ENCODE measurements around the gene DEFB132. TPM values are rescaled to one million over a fixed set of nuclear protein-coding genes. Genes with fewer than 3 reads are reported as not detected.

The DEFB132 gene
- total and polyA plus RNA-seq, 2 of the 13 experiments (the other 11 are each of a cell fraction or from before 2014, with no cell fraction given) = not detected

DNA sequence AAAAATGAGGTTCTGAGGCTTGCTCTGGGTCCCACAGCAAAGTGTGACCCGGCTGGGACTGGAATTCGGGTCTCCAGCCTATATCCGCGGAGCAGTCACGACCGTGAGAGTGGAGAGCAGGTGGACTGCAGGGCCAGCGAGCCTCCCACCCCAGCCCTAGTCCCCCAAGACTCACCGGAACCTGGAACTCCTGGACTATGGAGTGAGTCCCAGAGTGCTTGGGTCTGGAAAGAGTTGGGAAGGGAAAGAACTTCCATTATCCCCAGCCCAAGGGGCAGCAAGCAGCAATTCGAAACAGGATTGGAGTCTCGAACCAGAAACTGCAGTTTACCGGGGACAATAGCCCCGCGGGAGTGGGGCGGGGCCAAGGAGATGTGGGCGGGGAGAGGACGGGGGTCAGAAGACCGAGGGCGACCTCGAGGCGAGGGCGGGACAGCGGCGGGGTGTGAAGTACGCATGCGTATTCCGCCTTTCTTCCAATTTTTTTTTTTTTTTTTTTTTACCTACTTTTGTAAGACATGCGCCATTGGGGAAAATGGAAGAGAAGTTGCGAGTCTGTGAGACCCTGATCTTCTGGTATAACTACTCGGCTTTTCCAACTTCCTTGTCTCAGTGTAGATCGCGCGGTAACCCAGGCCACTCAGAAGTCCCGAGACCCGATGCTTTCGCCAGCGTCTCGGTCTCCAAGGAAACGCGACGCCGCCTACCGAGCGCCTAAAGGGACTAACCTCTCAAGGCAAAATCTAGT is 32.7 kb downstream of the DEFB132 start, which contains the start of gene C20orf96 (continued):
- TF ChIP-seq, protein P1, sequence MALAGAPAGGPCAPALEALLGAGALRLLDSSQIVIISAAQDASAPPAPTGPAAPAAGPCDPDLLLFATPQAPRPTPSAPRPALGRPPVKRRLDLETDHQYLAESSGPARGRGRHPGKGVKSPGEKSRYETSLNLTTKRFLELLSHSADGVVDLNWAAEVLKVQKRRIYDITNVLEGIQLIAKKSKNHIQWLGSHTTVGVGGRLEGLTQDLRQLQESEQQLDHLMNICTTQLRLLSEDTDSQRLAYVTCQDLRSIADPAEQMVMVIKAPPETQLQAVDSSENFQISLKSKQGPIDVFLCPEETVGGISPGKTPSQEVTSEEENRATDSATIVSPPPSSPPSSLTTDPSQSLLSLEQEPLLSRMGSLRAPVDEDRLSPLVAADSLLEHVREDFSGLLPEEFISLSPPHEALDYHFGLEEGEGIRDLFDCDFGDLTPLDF (CRISPR knock-in tag; IDR thresholded peaks at IDR 0.05) = 0 out of 2 replicates have a peak, but pooled peaks have one; percentile 37
- TF ChIP-seq ZNF841 (CRISPR knock-in tag; IDR thresholded peaks at IDR 0.05; ENCODE audit: borderline replicate concordance) (no peak), TBX2 (CRISPR knock-in tag; IDR thresholded peaks at IDR 0.05; ENCODE audit: borderline replicate concordance) (no peak; the same call in 1 of the 2 replicates), MED8 (CRISPR knock-in tag; IDR thresholded peaks at IDR 0.05; ENCODE audit: insufficient replicate concordance) (peak; percentile 44), RBFOX2 (IDR thresholded peaks at IDR 0.05; ENCODE audit: low read depth, low read length) (no peak), ZNF224 (CRISPR knock-in tag; IDR thresholded peaks at IDR 0.05) (peak; percentile 59; the same call in 1 of the 2 replicates)
- TF ChIP-seq, protein P2, sequence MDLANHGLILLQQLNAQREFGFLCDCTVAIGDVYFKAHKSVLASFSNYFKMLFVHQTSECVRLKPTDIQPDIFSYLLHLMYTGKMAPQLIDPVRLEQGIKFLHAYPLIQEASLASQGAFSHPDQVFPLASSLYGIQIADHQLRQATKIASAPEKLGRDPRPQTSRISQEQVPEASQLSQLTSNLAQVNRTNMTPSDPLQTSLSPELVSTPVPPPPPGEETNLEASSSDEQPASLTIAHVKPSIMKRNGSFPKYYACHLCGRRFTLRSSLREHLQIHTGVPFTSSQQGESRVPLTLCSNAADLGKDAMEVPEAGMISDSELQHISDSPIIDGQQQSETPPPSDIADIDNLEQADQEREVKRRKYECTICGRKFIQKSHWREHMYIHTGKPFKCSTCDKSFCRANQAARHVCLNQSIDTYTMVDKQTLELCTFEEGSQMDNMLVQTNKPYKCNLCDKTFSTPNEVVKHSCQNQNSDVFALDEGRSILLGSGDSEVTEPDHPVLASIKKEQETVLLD (CRISPR knock-in tag; IDR thresholded peaks at IDR 0.05; ENCODE audit: low read depth) = no peak
- TF ChIP-seq, protein P3, sequence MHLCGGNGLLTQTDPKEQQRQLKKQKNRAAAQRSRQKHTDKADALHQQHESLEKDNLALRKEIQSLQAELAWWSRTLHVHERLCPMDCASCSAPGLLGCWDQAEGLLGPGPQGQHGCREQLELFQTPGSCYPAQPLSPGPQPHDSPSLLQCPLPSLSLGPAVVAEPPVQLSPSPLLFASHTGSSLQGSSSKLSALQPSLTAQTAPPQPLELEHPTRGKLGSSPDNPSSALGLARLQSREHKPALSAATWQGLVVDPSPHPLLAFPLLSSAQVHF (CRISPR knock-in tag; IDR thresholded peaks at IDR 0.05) = 0 out of 2 replicates have a peak, but pooled peaks have one; percentile 39
- TF ChIP-seq, protein P4, sequence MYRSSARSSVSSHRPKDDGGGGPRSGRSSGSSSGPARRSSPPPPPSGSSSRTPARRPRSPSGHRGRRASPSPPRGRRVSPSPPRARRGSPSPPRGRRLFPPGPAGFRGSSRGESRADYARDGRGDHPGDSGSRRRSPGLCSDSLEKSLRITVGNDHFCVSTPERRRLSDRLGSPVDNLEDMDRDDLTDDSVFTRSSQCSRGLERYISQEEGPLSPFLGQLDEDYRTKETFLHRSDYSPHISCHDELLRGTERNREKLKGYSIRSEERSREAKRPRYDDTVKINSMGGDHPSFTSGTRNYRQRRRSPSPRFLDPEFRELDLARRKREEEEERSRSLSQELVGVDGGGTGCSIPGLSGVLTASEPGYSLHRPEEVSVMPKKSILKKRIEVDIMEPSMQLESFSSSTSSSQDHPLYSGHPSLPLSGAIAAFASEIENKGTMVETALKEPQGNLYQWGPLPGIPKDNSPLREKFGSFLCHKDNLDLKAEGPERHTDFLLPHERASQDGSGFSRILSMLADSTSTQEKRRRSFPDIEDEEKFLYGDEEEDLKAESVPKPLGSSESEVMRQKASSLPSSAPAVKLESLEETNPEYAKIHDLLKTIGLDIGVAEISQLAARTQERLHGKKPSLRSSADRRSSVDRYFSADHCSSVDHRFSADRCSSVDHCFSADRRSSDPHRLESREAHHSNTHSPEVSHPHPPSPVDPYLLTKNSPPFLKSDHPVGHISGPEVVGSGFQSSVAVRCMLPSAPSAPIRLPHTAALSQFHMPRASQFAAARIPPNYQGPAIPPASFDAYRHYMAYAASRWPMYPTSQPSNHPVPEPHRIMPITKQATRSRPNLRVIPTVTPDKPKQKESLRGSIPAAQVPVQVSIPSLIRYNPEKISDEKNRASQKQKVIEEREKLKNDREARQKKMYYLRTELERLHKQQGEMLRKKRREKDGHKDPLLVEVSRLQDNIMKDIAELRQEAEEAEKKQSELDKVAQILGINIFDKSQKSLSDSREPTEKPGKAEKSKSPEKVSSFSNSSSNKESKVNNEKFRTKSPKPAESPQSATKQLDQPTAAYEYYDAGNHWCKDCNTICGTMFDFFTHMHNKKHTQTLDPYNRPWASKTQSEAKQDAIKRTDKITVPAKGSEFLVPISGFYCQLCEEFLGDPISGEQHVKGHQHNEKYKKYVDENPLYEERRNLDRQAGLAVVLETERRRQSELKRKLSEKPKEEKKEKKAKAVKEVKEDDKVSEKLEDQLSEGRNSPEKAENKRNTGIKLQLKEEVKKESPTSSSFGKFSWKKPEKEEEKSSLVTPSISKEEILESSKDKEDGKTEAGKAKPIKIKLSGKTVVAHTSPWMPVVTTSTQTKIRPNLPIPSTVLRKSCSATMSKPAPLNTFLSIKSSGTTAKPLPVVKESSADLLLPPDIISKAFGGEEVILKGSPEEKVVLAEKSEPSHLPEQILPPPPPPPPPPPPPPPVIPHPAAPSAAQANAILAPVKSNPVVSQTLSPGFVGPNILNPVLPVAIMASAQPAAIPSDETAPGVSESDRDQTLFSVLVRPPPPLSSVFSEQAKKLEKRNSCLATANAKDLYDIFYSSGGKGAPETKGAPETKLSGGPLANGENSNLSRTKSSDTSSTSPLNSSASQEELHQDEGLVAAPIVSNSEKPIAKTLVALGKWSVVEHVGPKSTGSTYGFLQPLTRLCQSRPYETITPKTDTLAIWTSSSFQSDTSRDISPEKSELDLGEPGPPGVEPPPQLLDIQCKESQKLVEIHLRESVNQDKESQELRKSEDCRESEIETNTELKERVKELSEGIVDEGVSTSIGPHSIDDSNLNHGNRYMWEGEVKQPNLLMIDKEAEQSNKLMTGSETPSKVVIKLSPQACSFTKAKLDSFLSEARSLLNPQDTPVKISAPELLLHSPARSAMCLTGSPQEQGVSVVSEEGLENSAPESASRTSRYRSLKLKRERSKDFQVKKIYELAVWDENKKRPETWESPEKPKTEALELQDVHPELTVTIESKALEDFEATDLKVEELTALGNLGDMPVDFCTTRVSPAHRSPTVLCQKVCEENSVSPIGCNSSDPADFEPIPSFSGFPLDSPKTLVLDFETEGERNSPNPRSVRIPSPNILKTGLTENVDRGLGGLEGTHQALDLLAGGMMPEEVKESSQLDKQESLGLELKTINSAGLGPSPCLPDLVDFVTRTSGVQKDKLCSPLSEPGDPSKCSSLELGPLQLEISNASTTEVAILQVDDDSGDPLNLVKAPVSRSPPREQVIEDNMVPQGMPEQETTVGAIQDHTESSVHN (CRISPR knock-in tag; IDR thresholded peaks at IDR 0.05) = peak; percentile 64
- TF ChIP-seq, protein P5, sequence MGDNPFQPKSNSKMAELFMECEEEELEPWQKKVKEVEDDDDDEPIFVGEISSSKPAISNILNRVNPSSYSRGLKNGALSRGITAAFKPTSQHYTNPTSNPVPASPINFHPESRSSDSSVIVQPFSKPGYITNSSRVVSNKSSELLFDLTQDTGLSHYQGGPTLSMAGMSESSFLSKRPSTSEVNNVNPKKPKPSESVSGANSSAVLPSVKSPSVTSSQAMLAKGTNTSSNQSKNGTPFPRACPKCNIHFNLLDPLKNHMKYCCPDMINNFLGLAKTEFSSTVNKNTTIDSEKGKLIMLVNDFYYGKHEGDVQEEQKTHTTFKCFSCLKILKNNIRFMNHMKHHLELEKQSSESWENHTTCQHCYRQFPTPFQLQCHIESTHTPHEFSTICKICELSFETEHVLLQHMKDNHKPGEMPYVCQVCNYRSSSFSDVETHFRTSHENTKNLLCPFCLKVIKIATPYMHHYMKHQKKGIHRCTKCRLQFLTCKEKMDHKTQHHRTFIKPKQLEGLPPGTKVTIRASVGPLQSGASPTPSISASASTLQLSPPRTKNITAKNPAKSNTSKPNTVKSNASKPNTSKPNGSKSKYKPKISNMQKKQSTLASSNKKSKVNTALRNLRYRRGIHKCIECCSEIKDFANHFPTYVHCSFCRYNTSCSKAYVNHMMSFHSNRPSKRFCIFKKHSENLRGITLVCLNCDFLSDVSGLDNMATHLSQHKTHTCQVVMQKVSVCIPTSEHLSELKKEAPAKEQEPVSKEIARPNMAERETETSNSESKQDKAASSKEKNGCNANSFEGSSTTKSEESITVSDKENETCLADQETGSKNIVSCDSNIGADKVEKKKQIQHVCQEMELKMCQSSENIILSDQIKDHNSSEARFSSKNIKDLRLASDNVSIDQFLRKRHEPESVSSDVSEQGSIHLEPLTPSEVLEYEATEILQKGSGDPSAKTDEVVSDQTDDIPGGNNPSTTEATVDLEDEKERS (CRISPR knock-in tag; IDR thresholded peaks at IDR 0.05) = no peak

All from HepG2 (cell line).